Peyer's patch (tissue), 4 donors: Measurements from ENCODE around the gene MLYCD. TPM values are rescaled to one million over a fixed set of nuclear protein-coding genes. Genes with fewer than 3 reads are reported as not detected.

ENCODE experiments used
- DNase-seq, 3 donors: peaks; one replicate each; pipeline ENCODE4 v3.0.0-alpha.2; 2017 to 2019
- H3K27ac ChIP-seq, 4 donors: fragments of 200-600 bp; sonication (generic); one replicate each; pipeline ENCODE4 v1.5.1; 2016 to 2019
- H3K27me3 ChIP-seq, 2 donors: fragments of 200-600 bp; sonication (generic); one replicate each; pipeline ENCODE4 v1.5.1; 2019
- H3K36me3 ChIP-seq, 3 donors: fragments of 200-600 bp; sonication (generic); one replicate each; pipeline ENCODE4 v1.5.1; 2016 to 2019
- H3K4me1 ChIP-seq, 4 donors: fragments of 200-600 bp; sonication (generic); one replicate each; pipeline ENCODE4 v1.5.1; 2016 to 2019
- H3K4me3 ChIP-seq, 4 donors: fragments of 200-600 bp; sonication (generic); 1 replicate in 3 of 4; 2 replicates in 1 of 4; pipeline ENCODE4 v1.5.1; 2016 to 2019; ENCODE audit warnings: mild to moderate bottlenecking in 1 of 4
- H3K9me3 ChIP-seq, 4 donors: fragments of 200-600 bp; sonication (generic); one replicate each; pipeline ENCODE4 v1.5.1; 2016 to 2019; ENCODE audit warnings: mild to moderate bottlenecking in 1 of 4
- POLR2A ChIP-seq, 2 donors: fragments of 450-650 bp; IDR thresholded peaks; one replicate each; pipeline ENCODE4 v1.5.1; 2017; ENCODE audit warnings: antibody characterized with exemption in 2 of 2, mild to moderate bottlenecking in 2 of 2, moderate library complexity in 2 of 2
- total RNA-seq, 4 donors: library from RNA; depleted of rRNA; stranded (reverse); fragments of >200 nt; gene quantifications; one replicate each; pipeline ENCODE4 v1.1.0, GENCODE V29; 2016
- TF ChIP-seq, protein P1 (sequence below), 6 experiments: fragments of 450-650 bp in 4 of 6; fragments of 200-600 bp in 2 of 6; sonication (generic) in 1 of 6; IDR thresholded peaks; one replicate each; pipeline ENCODE4 v1.5.1; 2017 to 2019; ENCODE audit warnings: antibody characterized with exemption in 6 of 6, mild to moderate bottlenecking in 3 of 6, moderate library complexity in 1 of 6

MLYCD gene
- total RNA-seq, 4 donors from 2014 or later = 13.5 to 31.4 (median 31.0) TPM

DNA sequence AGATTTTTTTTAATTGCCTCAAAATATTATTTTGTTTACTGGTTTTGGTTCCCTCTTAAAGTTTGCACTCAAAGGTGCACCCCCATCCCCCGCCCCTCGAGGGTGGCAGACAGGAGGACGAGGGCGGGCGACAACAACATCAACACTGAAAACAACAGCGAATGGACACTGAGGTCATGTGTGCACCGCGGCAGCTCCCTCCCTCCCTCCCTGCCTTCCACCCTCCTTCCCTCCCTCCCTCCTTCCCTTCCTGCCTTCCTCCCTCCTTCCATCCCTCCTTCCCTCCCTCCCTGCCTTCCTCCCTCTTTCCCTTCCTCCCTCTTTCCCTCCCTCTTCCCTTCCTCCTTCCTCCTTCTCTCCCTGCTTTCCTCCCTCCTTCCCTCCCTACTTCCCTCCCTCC, 52.6 kb downstream of the MLYCD start:
- Histone ChIP-seq H3K4me1 (peaks cover 4 to 41% (median 6%) of the 10 kb centered on the region in 4 donors), H3K27me3 (no peaks in the 10 kb centered on the region), H3K9me3 (no peaks in the 10 kb centered on the region), H3K36me3 (no peaks in the 10 kb centered on the region), H3K4me3 (no peak overlapping the region), H3K27ac (no peak overlapping the region)
- no peak for DNase-seq
- TF ChIP-seq POLR2A (IDR thresholded peaks at IDR 0.05) = no peak
- TF ChIP-seq, protein P1, sequence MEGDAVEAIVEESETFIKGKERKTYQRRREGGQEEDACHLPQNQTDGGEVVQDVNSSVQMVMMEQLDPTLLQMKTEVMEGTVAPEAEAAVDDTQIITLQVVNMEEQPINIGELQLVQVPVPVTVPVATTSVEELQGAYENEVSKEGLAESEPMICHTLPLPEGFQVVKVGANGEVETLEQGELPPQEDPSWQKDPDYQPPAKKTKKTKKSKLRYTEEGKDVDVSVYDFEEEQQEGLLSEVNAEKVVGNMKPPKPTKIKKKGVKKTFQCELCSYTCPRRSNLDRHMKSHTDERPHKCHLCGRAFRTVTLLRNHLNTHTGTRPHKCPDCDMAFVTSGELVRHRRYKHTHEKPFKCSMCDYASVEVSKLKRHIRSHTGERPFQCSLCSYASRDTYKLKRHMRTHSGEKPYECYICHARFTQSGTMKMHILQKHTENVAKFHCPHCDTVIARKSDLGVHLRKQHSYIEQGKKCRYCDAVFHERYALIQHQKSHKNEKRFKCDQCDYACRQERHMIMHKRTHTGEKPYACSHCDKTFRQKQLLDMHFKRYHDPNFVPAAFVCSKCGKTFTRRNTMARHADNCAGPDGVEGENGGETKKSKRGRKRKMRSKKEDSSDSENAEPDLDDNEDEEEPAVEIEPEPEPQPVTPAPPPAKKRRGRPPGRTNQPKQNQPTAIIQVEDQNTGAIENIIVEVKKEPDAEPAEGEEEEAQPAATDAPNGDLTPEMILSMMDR (IDR thresholded peaks at IDR 0.05) = no peak

DNA sequence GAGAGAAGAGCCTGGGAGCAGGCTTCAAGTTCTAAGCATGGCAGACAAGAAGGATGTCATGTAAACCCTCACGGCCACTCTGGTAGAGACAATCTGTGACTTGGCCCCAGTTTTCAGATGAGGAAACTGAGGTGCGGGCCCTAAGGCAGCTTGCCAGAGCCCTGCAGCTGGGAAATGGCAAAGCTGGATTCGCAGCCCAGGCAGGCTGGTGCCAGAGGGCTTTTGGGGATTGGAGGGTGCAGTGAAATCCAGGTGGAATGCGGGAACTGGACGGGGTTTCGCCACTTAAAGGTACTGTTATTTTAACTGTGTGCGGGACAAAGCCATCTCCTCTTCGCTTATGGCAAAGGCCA, 53.6 kb downstream of the MLYCD start:
- Histone ChIP-seq H3K4me3 (peak overlapping the region in 2 of 4 donors; percentile 61 to 76), H3K9me3 (no peaks in the 10 kb centered on the region), H3K4me1 (peaks cover 4 to 41% (median 6%) of the 10 kb centered on the region in 4 donors), H3K27ac (peak overlapping the region in 3 of 4 donors; percentile 87 to 98 (median 94)), H3K27me3 (no peaks in the 10 kb centered on the region), H3K36me3 (peaks cover 0 to 3% (median 0%) of the 10 kb centered on the region in 3 donors)
- TF ChIP-seq, protein P1 (IDR thresholded peaks at IDR 0.05) = peak in 1 of 6 experiments; percentile 2
- TF ChIP-seq POLR2A (IDR thresholded peaks at IDR 0.05) = no peak
- no peak for DNase-seq

DNA sequence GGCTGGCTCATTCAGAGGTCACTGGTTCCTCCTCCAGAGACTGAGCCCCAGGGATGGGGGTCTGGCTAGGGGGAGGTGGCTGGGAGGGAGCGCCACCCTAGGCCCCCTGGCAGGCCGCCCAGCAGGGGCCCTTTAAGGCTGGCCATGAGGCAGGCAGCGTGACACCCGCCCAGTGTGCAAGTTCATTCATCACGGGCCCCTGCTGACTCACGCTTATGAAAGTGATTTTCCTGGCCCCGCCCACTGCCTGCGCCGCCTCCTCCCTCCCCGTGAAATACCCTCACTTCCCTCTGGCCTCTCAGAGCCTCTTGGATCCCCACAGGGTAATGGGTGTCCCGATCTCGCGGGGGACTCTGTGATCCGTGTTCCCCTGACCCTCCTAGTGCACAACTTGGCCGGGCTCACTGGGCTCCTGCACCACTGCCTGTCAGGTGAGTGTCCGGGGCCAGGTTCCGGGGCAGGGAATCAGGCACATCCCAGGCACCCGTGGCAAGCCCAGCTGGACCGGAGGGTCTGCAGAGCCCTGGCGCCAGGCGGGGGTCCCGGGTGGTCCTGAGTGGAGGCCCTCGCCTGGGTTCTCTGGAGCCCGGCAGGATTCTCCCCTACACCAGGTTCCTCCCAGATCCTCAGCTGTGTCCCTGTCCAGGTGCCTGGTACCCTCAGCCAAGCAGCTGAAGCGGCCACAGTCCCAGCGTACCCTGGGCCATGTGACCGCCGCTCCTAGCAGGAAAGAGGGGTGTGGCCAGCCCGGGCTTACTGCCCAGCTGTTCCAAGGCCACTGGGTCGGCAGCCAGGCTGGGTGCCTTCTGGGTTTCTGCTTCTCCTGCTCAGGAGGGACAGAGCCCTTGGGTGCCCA, 54.3 kb downstream of the MLYCD start, which contains the start of gene OSGIN1:
Gene OSGIN1, plus strand, starts transcription at position 301 of the 856 bp plus-strand sequence. CDS start 4,432 bp downstream, outside the sequence.
- no peaks in the 10 kb centered on the region for H3K27me3 ChIP-seq
- peaks cover 4 to 41% (median 6%) of the 10 kb centered on the region in 4 donors for H3K4me1 ChIP-seq
- H3K4me3 ChIP-seq = peak within 1 kb of the TSS; percentile 33 to 76 (median 48)
- H3K9me3 ChIP-seq = no peaks in the 10 kb centered on the region
- peak within 1 kb of the TSS; percentile 53 to 98 (median 90) for H3K27ac ChIP-seq
- peak; percentile 52 to 96 (median 95) for DNase-seq
- peaks cover 0 to 4% (median 0%) of the 10 kb centered on the region in 3 donors for H3K36me3 ChIP-seq
- TF ChIP-seq, protein P1 (IDR thresholded peaks at IDR 0.05) = no peak
- TF ChIP-seq POLR2A (IDR thresholded peaks at IDR 0.05) = peak; percentile 98

DNA sequence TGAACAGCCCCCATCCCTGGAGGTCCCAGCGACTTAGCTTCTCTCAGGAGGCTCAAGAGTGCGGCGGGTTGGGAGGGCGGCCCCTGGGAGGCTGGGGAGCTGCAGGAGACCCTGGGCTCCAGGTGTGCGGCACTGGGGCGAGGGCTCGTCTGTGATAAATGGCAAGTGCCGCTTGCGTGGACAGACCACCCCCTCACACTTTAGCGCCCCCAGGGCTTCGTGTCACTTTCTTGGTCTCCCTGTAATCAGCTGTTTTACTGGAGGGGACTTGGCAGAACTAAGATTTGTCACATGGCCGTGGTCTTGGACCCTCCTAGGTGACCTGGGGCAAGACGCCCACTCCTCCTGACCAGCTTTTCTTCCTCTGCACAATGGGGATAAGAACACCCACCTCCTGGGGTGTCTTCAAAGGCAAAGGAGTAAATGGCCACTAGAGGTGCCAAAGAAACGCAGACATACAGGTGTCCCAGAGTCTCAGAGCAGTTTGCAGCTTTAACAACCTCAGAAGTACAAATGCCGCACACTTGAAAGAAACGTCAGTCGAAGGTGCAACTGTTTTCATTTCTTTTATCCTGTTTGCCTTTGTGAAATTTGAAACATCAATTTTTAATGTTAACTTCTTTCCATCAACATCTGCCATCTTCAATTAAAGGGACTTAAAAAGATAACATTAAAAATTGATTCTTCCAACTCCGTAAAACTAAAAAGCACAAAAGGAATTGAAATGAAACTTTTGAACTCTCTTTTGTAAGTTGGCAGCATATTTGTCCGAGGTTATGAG, 55.1 kb downstream of the MLYCD start:
- DNase-seq = peak in 1 of 3 donors; percentile 58
- H3K4me1 ChIP-seq = peaks cover 4 to 41% (median 6%) of the 10 kb centered on the region in 4 donors
- H3K4me3 ChIP-seq = peak overlapping the region; percentile 33 to 76 (median 48)
- H3K27me3 ChIP-seq = no peaks in the 10 kb centered on the region
- peak overlapping the region; percentile 53 to 98 (median 90) for H3K27ac ChIP-seq
- no peaks in the 10 kb centered on the region for H3K9me3 ChIP-seq
- peaks cover 0 to 9% (median 0%) of the 10 kb centered on the region in 3 donors for H3K36me3 ChIP-seq
- TF ChIP-seq, protein P1 (IDR thresholded peaks at IDR 0.05) = peak in 4 of 6 experiments; percentile 30 to 81 (median 72)
- no peak for TF ChIP-seq POLR2A (IDR thresholded peaks at IDR 0.05)

DNA sequence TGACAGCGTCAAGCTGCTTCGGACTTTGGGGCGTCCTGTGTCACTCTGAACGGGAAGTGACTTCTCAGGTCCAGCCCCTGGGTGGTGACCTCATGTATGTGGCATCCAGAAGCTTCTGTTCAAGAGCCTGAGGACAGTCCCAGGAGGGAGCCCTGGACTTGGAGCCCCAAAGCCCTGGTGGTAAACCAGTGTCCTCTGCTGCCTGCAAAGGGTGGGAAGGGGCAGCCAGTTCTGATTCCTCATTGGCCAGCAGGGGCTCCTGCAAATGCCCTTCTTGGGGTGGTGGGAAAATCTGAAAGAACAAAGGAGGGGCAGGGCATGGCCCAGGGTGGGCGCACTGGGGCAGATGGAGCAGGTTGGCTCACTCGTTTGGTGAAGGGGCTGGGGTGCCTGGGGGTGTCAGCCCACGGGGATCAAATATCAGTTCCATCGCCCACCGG, 55.7 kb downstream of the MLYCD start:
- H3K4me1 ChIP-seq = peaks cover 4 to 35% (median 6%) of the 10 kb centered on the region in 4 donors
- H3K9me3 ChIP-seq = no peaks in the 10 kb centered on the region
- H3K27me3 ChIP-seq = no peaks in the 10 kb centered on the region
- H3K36me3 ChIP-seq = peaks cover 0 to 16% (median 0%) of the 10 kb centered on the region in 3 donors
- peak overlapping the region in 2 of 4 donors; percentile 61 to 76 for H3K4me3 ChIP-seq
- peak; percentile 36 to 79 for TF ChIP-seq POLR2A (IDR thresholded peaks at IDR 0.05)
- TF ChIP-seq, protein P1 (IDR thresholded peaks at IDR 0.05) = peak in 2 of 6 experiments; percentile 8 to 24
- peak in 2 of 3 donors; percentile 78 to 91 for DNase-seq
- H3K27ac ChIP-seq = peak overlapping the region in 3 of 4 donors; percentile 87 to 98 (median 94)
